ENCODE results near the gene LMO7. TPM values are rescaled to one million over a fixed set of nuclear protein-coding genes. Genes with fewer than 3 reads are reported as not detected.

The LMO7 gene
- total RNA-seq, 1 experiment from 2014 or later, result 20.4 TPM

DNA sequence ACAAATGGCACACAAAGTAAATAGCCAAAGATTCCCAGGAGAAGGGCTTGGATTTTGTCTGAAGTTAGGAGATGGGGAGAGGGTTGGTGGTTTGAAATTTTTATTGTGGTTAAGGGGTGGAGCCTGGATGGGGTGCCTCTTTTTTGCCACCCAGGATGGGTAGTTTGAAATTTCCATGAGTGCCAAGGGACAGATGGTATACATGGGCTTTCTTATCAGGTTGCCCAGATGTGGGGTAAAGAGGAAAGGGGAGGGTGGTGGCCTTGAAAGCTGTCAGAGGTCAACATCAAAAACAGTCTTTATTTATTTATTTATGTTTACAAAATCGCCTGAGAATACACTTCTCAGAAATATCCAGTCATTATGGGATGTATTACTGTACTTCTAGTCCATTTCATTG, 46.2 kb downstream of the LMO7 start:
- no peak overlapping the region for H2BK20ac ChIP-seq (ENCODE audit: low read depth, low read length, poor library complexity, severe bottlenecking)
- H3K9me3 ChIP-seq (ENCODE audit: control insufficient read depth, low read depth, low read length), result no peaks in the 10 kb centered on the region
- no peak overlapping the region for H2BK120ac ChIP-seq (ENCODE audit: low read depth, low read length, poor library complexity, severe bottlenecking)
- H3K27ac ChIP-seq (ENCODE audit: insufficient read length, low read depth, low read length), result no peak overlapping the region
- no peaks in the 10 kb centered on the region for H3K23me2 ChIP-seq (ENCODE audit: insufficient read length, low read depth, low read length, poor library complexity, severe bottlenecking)
- no peak overlapping the region for H4K91ac ChIP-seq (ENCODE audit: insufficient read length, low read depth, low read length)
- H3K79me2 ChIP-seq (ENCODE audit: insufficient read depth, low read length), result no peaks in the 10 kb centered on the region
- H2BK5ac ChIP-seq (ENCODE audit: insufficient read length, low read length), result no peak overlapping the region
- H3K27me3 ChIP-seq (ENCODE audit: insufficient read depth, low read length), result no peaks in the 10 kb centered on the region
- Mint-ChIP-seq H3K9me3 (peaks cover 3 to 6% of the 10 kb centered on the region in 2 experiments; a peak in 1 of 5 replicates), H3K4me1 (peaks cover 15 to 16% of the 10 kb centered on the region in 2 experiments), H3K27me3 (ENCODE audit: low read depth) (no peaks in the 10 kb centered on the region), H3K4me3 (no peak overlapping the region), H3K27ac (no peak overlapping the region), H3K36me3 (ENCODE audit: insufficient read depth in 1 of 3, low read depth in 3 of 3) (peaks cover 3 to 10% (median 7%) of the 10 kb centered on the region in 3 experiments; a peak in 4 of 7 replicates)
- H3K4ac ChIP-seq (ENCODE audit: low read depth, low read length), result no peak overlapping the region
- no peak overlapping the region for H4K8ac ChIP-seq (replicated peaks; ENCODE audit: insufficient read length, low read depth, low read length)
- no peak overlapping the region for H3K9ac ChIP-seq (ENCODE audit: extremely low read depth, insufficient read length, low read length)
- no peak overlapping the region for H3T11ph ChIP-seq (ENCODE audit: low read length)
- no peak overlapping the region for H3K4me2 ChIP-seq (ENCODE audit: insufficient read depth, insufficient read length, low read length)
- H2BK15ac ChIP-seq (ENCODE audit: low read depth, low read length), result no peak overlapping the region
- no peak for DNase-seq
- H3K18ac ChIP-seq (ENCODE audit: insufficient read length, low read depth, low read length), result no peak overlapping the region
- H2AFZ ChIP-seq (ENCODE audit: low read length), result no peak overlapping the region
- H3K14ac ChIP-seq (ENCODE audit: insufficient read depth, low read length), result no peak overlapping the region
- H2BK12ac ChIP-seq (ENCODE audit: insufficient read length, low read depth, low read length), result no peak overlapping the region
- no peaks in the 10 kb centered on the region for H3K79me1 ChIP-seq (ENCODE audit: insufficient read depth, low read depth, low read length, poor library complexity, severe bottlenecking)
- H4K20me1 ChIP-seq (ENCODE audit: control insufficient read depth, insufficient read depth, insufficient read length), result no peaks in the 10 kb centered on the region
- no CpG with 5 or more reads among the region's 1 CpG for WGBS (ENCODE audit: extremely low coverage, insufficient read length, low lambda C conversion rate)
- H3K56ac ChIP-seq (ENCODE audit: insufficient read length, low read depth, low read length), result no peak overlapping the region
- H4K5ac ChIP-seq (ENCODE audit: insufficient read length, low read depth, low read length), result no peak overlapping the region
- H3K4me1 ChIP-seq (ENCODE audit: insufficient read depth, low read length), result peaks cover 5% of the 10 kb centered on the region; the same call in 1 of the 2 replicates
- H3K23ac ChIP-seq (ENCODE audit: insufficient read length, low read depth, low read length), result no peak overlapping the region
- no peak overlapping the region for H2AK5ac ChIP-seq (ENCODE audit: insufficient read length, low read length)
- TF ChIP-seq, protein P1, sequence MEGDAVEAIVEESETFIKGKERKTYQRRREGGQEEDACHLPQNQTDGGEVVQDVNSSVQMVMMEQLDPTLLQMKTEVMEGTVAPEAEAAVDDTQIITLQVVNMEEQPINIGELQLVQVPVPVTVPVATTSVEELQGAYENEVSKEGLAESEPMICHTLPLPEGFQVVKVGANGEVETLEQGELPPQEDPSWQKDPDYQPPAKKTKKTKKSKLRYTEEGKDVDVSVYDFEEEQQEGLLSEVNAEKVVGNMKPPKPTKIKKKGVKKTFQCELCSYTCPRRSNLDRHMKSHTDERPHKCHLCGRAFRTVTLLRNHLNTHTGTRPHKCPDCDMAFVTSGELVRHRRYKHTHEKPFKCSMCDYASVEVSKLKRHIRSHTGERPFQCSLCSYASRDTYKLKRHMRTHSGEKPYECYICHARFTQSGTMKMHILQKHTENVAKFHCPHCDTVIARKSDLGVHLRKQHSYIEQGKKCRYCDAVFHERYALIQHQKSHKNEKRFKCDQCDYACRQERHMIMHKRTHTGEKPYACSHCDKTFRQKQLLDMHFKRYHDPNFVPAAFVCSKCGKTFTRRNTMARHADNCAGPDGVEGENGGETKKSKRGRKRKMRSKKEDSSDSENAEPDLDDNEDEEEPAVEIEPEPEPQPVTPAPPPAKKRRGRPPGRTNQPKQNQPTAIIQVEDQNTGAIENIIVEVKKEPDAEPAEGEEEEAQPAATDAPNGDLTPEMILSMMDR (conservative IDR thresholded peaks at IDR 0.05), result no peak
